Epithelial cell of esophagus (primary cell): ENCODE measurements around the gene METTL25.

ENCODE experiments used
- DNase-seq: peaks from one replicate; pipeline ENCODE4 v3.0.0; 2010; ENCODE audit warnings: low read depth
- H3K4me3 ChIP-seq: 2 replicates; pipeline ENCODE4 v1.5.1; 2011; ENCODE audit warnings: mild to moderate bottlenecking, low read length, control low read depth
- CTCF ChIP-seq: IDR thresholded peaks from 2 replicates; pipeline ENCODE4 v1.5.1; 2011; ENCODE audit warnings: low read depth, mild to moderate bottlenecking, low read length, control low read depth, inconsistent platforms; ENCODE audit not compliant: insufficient read depth; ENCODE audit errors: missing control alignments

Gene METTL25

GRCh38 chr12:82400819-82401218 lies 42.5 kb downstream of the METTL25 start:
- DNase-seq, result no peak
- no peak overlapping the region for H3K4me3 ChIP-seq
- TF ChIP-seq CTCF, result no peak

GRCh38 chr12:82406651-82407050 lies 48.3 kb downstream of the METTL25 start:
- no peak overlapping the region for H3K4me3 ChIP-seq
- TF ChIP-seq CTCF, result no peak
- no peak for DNase-seq

GRCh38 chr12:82407481-82407880 lies 49.2 kb downstream of the METTL25 start:
- no peak overlapping the region for H3K4me3 ChIP-seq
- DNase-seq, result no peak
- no peak for TF ChIP-seq CTCF

- TF ChIP-seq CTCF, result no peak
- DNase-seq, result no peak
- no peak overlapping the region for H3K4me3 ChIP-seq
Observed at GRCh38 chr12:82408844-82409243, 50.5 kb downstream of the METTL25 start.

- TF ChIP-seq CTCF, result no peak
- peak; percentile 2 for DNase-seq
- no peak overlapping the region for H3K4me3 ChIP-seq
Observed at GRCh38 chr12:82411546-82412230, 53.4 kb downstream of the METTL25 start.

- no peak overlapping the region for H3K4me3 ChIP-seq
- TF ChIP-seq CTCF, result no peak
- peak; percentile 38 for DNase-seq
Observed at GRCh38 chr12:82412246-82412645, 53.9 kb downstream of the METTL25 start.

- H3K4me3 ChIP-seq, result no peak overlapping the region
- peak; percentile 36 for DNase-seq
- no peak for TF ChIP-seq CTCF
Observed at GRCh38 chr12:82414044-82414443, 55.7 kb downstream of the METTL25 start.
